Ovary (tissue), 9 donors: ENCODE data around the gene P3H2. TPM values are rescaled to one million over a fixed set of nuclear protein-coding genes. Genes with fewer than 3 reads are reported as not detected.

Experiments used
- DNase-seq, 5 donors: peaks; one replicate each; pipeline ENCODE4 v3.0.0-alpha.2; 2019 to 2020
- H3K27ac ChIP-seq, 2 donors: fragments of 200-600 bp; one replicate each; pipeline versions ENCODE4 v1.5.1 to v1.8.0; 2019 to 2022
- H3K27me3 ChIP-seq: fragments of 200-600 bp; one replicate; pipeline ENCODE4 v1.8.0; 2022
- H3K36me3 ChIP-seq: fragments of 200-600 bp; sonication (generic); one replicate; pipeline ENCODE4 v1.5.1; 2019
- H3K4me1 ChIP-seq: one replicate; pipeline ENCODE4 v1.8.1; 2013; ENCODE audit warnings: mild to moderate bottlenecking, moderate library complexity; ENCODE audit not compliant: insufficient read depth
- H3K4me3 ChIP-seq: fragments of 200-600 bp; sonication (generic); one replicate; pipeline ENCODE4 v1.5.1; 2017
- H3K9me3 ChIP-seq, 2 donors: fragments of 200-600 bp in 1 of 2; sonication (generic) in 1 of 2; one replicate each; pipeline versions ENCODE4 v1.5.1 to v1.8.1; 2013 to 2019; ENCODE audit warnings: mild to moderate bottlenecking in 1 of 2, moderate library complexity in 1 of 2
- EP300 ChIP-seq: sonication (generic); formaldehyde crosslinking; IDR thresholded peaks from one replicate; pipeline ENCODE4 v1.6.1; 2017; ENCODE audit warnings: antibody characterized with exemption
- POLR2A ChIP-seq: fragments of 450-650 bp; IDR thresholded peaks from one replicate; pipeline ENCODE4 v1.6.1; 2017; ENCODE audit warnings: antibody characterized with exemption, mild to moderate bottlenecking, moderate library complexity
- WGBS, 3 donors: extraction: QIAGEN DNeasy Blood & Tissue Kit in 1 of 3; methylation state at CpG; one replicate each; pipeline versions ENCODE4 v1.1.5 to v1.1.7; 2013 to 2017; 5-methylcytosine and 5-hydroxymethylcytosine counted together
- intact Hi-C, 4 donors: fragments of 100-400 bp; cut with DNase I; formaldehyde crosslinking; loops; one replicate each; pipeline versions ENCODE4 v1.11.0 to v1.15.1; 2022 to 2023
- polyA plus RNA-seq, 2 donors: library from polyadenylated mRNA; stranded (reverse); fragments of 200-250 nt in 1 of 2; fragments of 350-450 nt in 1 of 2; fragmentation: Illumina TruSeq in 1 of 2; extraction: RNeasy Lipid Tissue Mini Kit (QIAGEN cat#74804) in 1 of 2; gene quantifications; one replicate each; pipeline ENCODE4 v1.2.3, GENCODE V29; 2013 to 2014
- total RNA-seq, 7 donors: library from RNA; depleted of rRNA in 2 of 7; stranded (reverse); fragments of >200 nt in 2 of 7; fragmentation: NEBNext Ultra II Directional in 3 of 7; extraction: Animal tissue kit (Norgen Biotek cat#: 25700) in 3 of 7; gene quantifications; one replicate each; pipeline versions ENCODE4 v1.1.0 to v1.2.4, GENCODE V29; 2016 to 2023
- TF ChIP-seq, protein P1 (sequence below), 3 donors: fragments of 450-650 bp in 2 of 3; fragments of 200-600 bp in 1 of 3; IDR thresholded peaks; one replicate each; pipeline versions ENCODE4 v1.5.1 to v1.8.0; 2016 to 2022; ENCODE audit warnings: antibody characterized with exemption in 3 of 3, mild to moderate bottlenecking in 1 of 3
- donor health status: DM: no; HTN: no; CAD: no; lungs with moderate emphysema.
- donor health status: DM: no; HTN: no; CAD: no.
- donor health status: Bipolar disorder and iron deficiency.
- donor health status: DM: yes; HTN: yes; CAD: no.
- donor health status: DM: no; HTN: no; CAD: no.
- donor health status: DM: yes; HTN: yes; CAD: no.

The P3H2 gene
- total and polyA plus RNA-seq, 9 donors = 10.6 to 359 (median 22.8) TPM

DNA sequence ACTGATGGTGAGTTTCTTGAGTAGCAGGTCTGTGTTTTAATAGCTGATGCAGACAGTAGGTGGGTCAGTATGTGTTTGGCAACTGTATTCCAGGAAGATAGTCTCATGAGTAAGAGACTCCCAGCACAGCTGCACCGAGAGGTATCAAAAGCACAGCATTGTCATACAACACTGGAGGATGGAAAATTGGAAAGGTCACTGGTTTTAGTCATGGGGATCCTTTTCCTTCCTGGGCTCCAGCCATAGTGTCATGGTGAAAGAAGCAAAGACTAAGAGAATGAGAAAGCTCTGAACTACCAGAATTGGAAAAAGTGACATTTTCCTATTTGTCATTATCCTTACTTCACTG is 61.5 kb downstream of the P3H2 start:
- intact Hi-C loops = no loop called here
- WGBS, 3 donors = 0 to 31% (median 13%) methylated on average over 1 of the region's 1 CpG
- Histone ChIP-seq H3K9me3 (no peaks in the 10 kb centered on the region), H3K4me1 (peaks cover 11% of the 10 kb centered on the region), H3K4me3 (no peak overlapping the region), H3K36me3 (no peaks in the 10 kb centered on the region), H3K27me3 (no peaks in the 10 kb centered on the region), H3K27ac (no peak overlapping the region)
- no peak for TF ChIP-seq POLR2A
- TF ChIP-seq, protein P1, sequence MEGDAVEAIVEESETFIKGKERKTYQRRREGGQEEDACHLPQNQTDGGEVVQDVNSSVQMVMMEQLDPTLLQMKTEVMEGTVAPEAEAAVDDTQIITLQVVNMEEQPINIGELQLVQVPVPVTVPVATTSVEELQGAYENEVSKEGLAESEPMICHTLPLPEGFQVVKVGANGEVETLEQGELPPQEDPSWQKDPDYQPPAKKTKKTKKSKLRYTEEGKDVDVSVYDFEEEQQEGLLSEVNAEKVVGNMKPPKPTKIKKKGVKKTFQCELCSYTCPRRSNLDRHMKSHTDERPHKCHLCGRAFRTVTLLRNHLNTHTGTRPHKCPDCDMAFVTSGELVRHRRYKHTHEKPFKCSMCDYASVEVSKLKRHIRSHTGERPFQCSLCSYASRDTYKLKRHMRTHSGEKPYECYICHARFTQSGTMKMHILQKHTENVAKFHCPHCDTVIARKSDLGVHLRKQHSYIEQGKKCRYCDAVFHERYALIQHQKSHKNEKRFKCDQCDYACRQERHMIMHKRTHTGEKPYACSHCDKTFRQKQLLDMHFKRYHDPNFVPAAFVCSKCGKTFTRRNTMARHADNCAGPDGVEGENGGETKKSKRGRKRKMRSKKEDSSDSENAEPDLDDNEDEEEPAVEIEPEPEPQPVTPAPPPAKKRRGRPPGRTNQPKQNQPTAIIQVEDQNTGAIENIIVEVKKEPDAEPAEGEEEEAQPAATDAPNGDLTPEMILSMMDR (IDR thresholded peaks at IDR 0.05) = no peak
- TF ChIP-seq EP300 = no peak
- DNase-seq = no peak

DNA sequence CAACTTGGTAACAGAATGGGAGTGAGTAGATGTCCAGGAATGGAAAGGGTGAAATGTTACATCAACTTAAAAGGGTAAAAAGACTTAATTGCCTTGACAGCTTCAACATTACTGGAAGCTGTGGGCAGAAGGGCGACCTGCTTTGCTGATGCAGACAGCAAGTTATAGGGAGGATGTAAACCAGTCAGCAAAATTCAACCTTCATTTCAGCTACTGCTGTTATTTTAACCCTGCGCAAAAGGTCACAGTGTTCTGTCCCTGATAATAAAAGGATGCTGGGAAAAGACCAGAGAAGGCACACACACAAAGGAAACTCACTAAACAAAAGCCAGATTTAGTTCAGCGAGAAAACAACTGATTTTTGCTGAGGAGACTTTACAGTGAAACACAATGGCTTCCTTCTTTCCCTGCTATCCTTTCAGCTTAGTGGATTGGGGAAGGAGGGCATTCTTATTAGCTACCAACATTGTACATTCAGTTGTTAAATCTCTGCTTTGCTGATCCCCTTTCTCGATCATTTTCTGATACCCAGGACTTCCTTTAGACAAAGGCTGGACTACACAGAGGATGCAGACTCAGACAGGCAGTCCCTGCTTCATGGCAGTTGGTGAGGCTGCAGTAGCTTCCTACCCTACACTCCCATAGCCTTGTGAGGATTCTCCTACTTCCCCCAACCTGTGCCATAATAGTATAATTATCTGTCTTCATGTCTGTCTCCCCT is 62.0 kb downstream of the P3H2 start:
- Histone ChIP-seq H3K36me3 (no peaks in the 10 kb centered on the region), H3K4me3 (no peak overlapping the region), H3K9me3 (no peaks in the 10 kb centered on the region), H3K27me3 (no peaks in the 10 kb centered on the region), H3K27ac (peak overlapping the region in 1 of 2 donors; percentile 57), H3K4me1 (peaks cover 11% of the 10 kb centered on the region)
- TF ChIP-seq EP300 (no peak), POLR2A (no peak)
- TF ChIP-seq, protein P1 (IDR thresholded peaks at IDR 0.05) = no peak
- 2 to 12% (median 5%) methylated on average over 4 of the region's 4 CpGs for WGBS, 3 donors
- intact Hi-C loops = no loop called here
- DNase-seq = no peak

GRCh38 chr3:190056742-190057141 is 64.0 kb downstream of the P3H2 start:
- Histone ChIP-seq H3K27ac (no peak overlapping the region), H3K4me1 (peaks cover 11% of the 10 kb centered on the region), H3K4me3 (no peak overlapping the region), H3K27me3 (no peaks in the 10 kb centered on the region), H3K36me3 (no peaks in the 10 kb centered on the region), H3K9me3 (no peaks in the 10 kb centered on the region)
- intact Hi-C loops = no loop called here
- TF ChIP-seq POLR2A = no peak
- TF ChIP-seq, protein P1 (IDR thresholded peaks at IDR 0.05) = no peak
- no peak for TF ChIP-seq EP300
- WGBS, 3 donors = 44 to 78% (median 76%) methylated on average over 4 of the region's 4 CpGs
- DNase-seq = no peak

GRCh38 chr3:190055773-190056172 is 64.9 kb downstream of the P3H2 start:
- no peak overlapping the region for H3K27ac ChIP-seq
- WGBS, 3 donors = 60 to 73% (median 71%) methylated on average over 4 of the region's 4 CpGs
- TF ChIP-seq EP300 (no peak), POLR2A (no peak)
- TF ChIP-seq, protein P1 (IDR thresholded peaks at IDR 0.05) = no peak

More at GRCh38 chr3:190055773-190056172, 64.9 kb downstream of the P3H2 start:
- no peak for DNase-seq
- intact Hi-C loops = no loop called here
- Histone ChIP-seq H3K9me3 (no peaks in the 10 kb centered on the region), H3K4me1 (peaks cover 12% of the 10 kb centered on the region), H3K4me3 (no peak overlapping the region), H3K36me3 (no peaks in the 10 kb centered on the region), H3K27me3 (no peaks in the 10 kb centered on the region)
